Gastroesophageal sphincter (tissue), 4 donors: ENCODE results near the gene SLC51B. TPM values are rescaled to one million over a fixed set of nuclear protein-coding genes. Genes with fewer than 3 reads are reported as not detected.

ENCODE experiments used
- ATAC-seq: fragments of 150-250 bp; one replicate; pipeline ENCODE4 v1.9.1; 2016; ENCODE audit warnings: mild to moderate bottlenecking, moderate library complexity
- H3K27ac ChIP-seq, 4 donors: fragments of 200-600 bp; sonication (generic) in 3 of 4; 1 replicate in 3 of 4; 2 replicates in 1 of 4; pipeline ENCODE4 v1.5.1; 2016 to 2019
- H3K27me3 ChIP-seq: fragments of 200-600 bp; sonication (generic); one replicate; pipeline ENCODE4 v1.5.1; 2019
- H3K36me3 ChIP-seq, 2 donors: fragments of 200-600 bp; sonication (generic); one replicate each; pipeline ENCODE4 v1.5.1; 2019; ENCODE audit warnings: control low read depth in 1 of 2
- H3K4me1 ChIP-seq, 3 donors: fragments of 200-600 bp; sonication (generic); 1 replicate in 2 of 3; 2 replicates in 1 of 3; pipeline ENCODE4 v1.5.1; 2016 to 2019; ENCODE audit warnings: control low read depth in 2 of 3
- H3K4me3 ChIP-seq, 2 donors: fragments of 200-600 bp; sonication (generic); one replicate each; pipeline ENCODE4 v1.5.1; 2019; ENCODE audit warnings: mild to moderate bottlenecking in 1 of 2, moderate library complexity in 1 of 2
- H3K9me3 ChIP-seq, 3 donors: fragments of 200-600 bp; sonication (generic); one replicate each; pipeline ENCODE4 v1.5.1; 2017 to 2019; ENCODE audit warnings: control low read depth in 2 of 3
- CTCF ChIP-seq, 4 experiments: fragments of 200-600 bp in 2 of 4; fragments of 450-650 bp in 2 of 4; sonication (generic) in 1 of 4; IDR thresholded peaks; one replicate each; pipeline ENCODE4 v1.5.1; 2017 to 2019; ENCODE audit warnings: antibody characterized with exemption in 4 of 4, mild to moderate bottlenecking in 2 of 4, moderate library complexity in 2 of 4
- EP300 ChIP-seq: sonication (generic); formaldehyde crosslinking; IDR thresholded peaks from one replicate; pipeline ENCODE4 v1.6.1; 2017; ENCODE audit warnings: antibody characterized with exemption, mild to moderate bottlenecking
- POLR2A ChIP-seq, 2 donors: fragments of 450-650 bp; IDR thresholded peaks; one replicate each; pipeline ENCODE4 v1.6.1; 2017; ENCODE audit warnings: antibody characterized with exemption in 2 of 2, mild to moderate bottlenecking in 2 of 2, moderate library complexity in 1 of 2
- POLR2AphosphoS5 ChIP-seq: sonication (generic); formaldehyde crosslinking; IDR thresholded peaks from one replicate; pipeline ENCODE4 v1.6.1; 2017; ENCODE audit warnings: antibody characterized with exemption
- WGBS, 2 donors: methylation state at CpG; one replicate each; pipeline ENCODE4 v1.1.5; 2018; ENCODE audit warnings: low coverage in 1 of 2; 5-methylcytosine and 5-hydroxymethylcytosine counted together
- total RNA-seq, 4 donors: library from RNA; depleted of rRNA; stranded (reverse); fragments of >200 nt; gene quantifications; one replicate each; pipeline ENCODE4 v1.1.0, GENCODE V29; 2016

The SLC51B gene
- total RNA-seq, 4 donors from 2014 or later = not detected

DNA sequence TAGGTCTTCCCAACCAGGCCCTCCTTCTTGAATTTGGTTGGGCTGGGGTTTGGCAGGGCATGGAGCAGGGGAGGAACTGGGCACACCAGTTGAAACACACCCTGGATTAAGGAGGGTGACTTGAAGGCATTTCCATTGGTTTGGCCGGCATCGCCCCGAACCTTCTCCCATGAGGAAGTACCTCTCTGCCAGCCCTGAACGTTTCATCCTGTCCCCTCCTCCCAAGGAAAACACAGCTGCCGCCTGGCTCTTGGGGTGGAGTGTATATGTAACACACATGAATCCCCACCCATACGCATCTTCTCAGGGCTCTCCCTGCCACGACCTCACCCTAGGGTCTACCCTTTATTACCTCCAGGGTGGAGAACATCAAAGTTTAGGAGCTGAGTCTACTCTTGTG, 55.3 kb downstream of the SLC51B start:
- TF ChIP-seq POLR2AphosphoS5 (no peak), POLR2A (IDR thresholded peaks at IDR 0.05) (no peak), EP300 (no peak), CTCF (IDR thresholded peaks at IDR 0.05) (no peak)
- Histone ChIP-seq H3K4me1 (peaks cover 0 to 36% (median 7%) of the 10 kb centered on the region in 3 donors), H3K9me3 (no peaks in the 10 kb centered on the region), H3K36me3 (peaks cover 0 to 73% of the 10 kb centered on the region in 2 donors), H3K4me3 (no peak overlapping the region), H3K27ac (no peak overlapping the region), H3K27me3 (no peaks in the 10 kb centered on the region)
- 87 to 90% methylated on average over 6 to 7 of the region's 7 CpGs for WGBS, 2 donors
- ATAC-seq = no peak

DNA sequence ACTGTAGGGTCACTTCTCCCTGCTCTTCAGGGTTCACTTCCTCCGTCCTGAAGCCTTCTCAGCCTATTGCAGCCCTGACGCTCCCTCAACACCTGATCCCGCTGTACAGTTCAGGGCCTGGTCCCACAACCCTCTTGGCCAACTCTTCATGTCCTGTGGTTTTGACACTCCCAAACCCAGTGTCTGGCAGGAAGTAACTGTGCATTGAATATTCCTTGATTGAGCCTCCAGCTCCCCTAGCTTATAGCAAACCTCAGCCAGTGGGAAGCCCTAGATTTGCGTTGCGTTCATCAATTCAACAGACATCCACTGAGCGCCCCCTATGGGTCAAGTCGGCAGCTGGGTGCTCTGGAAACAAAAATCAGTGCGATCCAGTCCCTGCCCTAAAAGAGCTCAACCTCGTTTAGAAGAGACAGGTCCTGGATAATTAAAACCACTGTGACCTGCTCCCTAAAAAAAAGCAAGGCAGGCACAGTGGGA, 56.3 kb downstream of the SLC51B start:
- no peaks in the 10 kb centered on the region for H3K27me3 ChIP-seq
- H3K4me3 ChIP-seq = no peak overlapping the region
- H3K9me3 ChIP-seq = no peaks in the 10 kb centered on the region
- 44% methylated on average over 6 of the region's 9 CpGs; no CpG with 5 or more reads in 1 of the 2 donors for WGBS, 2 donors
- H3K36me3 ChIP-seq = peaks cover 0 to 83% of the 10 kb centered on the region in 2 donors
- peaks cover 0 to 26% (median 6%) of the 10 kb centered on the region in 3 donors for H3K4me1 ChIP-seq
- H3K27ac ChIP-seq = peak overlapping the region in 1 of 4 donors; percentile 27
- peak; percentile 62 for ATAC-seq
- TF ChIP-seq POLR2A (IDR thresholded peaks at IDR 0.05) (no peak), CTCF (IDR thresholded peaks at IDR 0.05) (peak in 3 of 4 experiments; percentile 83 to 92 (median 85))

- peaks cover 0 to 19% (median 6%) of the 10 kb centered on the region in 3 donors for H3K4me1 ChIP-seq
- TF ChIP-seq POLR2AphosphoS5 = no peak
- TF ChIP-seq EP300 = no peak
- no peak for TF ChIP-seq POLR2A (IDR thresholded peaks at IDR 0.05)
- no peaks in the 10 kb centered on the region for H3K27me3 ChIP-seq
- no peak overlapping the region for H3K27ac ChIP-seq
- no peaks in the 10 kb centered on the region for H3K9me3 ChIP-seq
- H3K4me3 ChIP-seq = no peak overlapping the region
- ATAC-seq = peak; percentile 19
- H3K36me3 ChIP-seq = peaks cover 0 to 84% of the 10 kb centered on the region in 2 donors
- WGBS, 2 donors = 11 to 54% methylated on average over 3 to 10 of the region's 75 CpGs
Measured at GRCh38 chr15:65101891-65102708, 56.9 kb downstream of the SLC51B start.

DNA sequence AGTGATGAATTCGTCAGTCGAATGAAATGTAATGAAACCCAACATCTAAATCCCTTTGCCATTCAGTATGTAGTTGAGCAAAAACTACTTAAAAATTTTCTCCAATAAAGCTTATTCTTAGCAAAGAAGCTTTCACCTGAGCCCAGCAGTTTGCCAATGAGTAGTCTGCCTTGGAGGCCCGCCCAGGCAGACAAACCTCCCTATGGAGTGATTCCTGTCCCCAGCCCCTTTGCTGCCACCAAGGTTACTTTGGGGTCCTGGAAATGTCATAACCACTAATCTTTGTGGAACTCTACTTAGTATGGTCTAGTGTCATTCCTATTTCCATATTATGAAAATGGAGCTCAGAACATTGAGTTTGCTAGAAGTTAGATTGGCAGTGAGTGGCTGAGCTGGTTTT, 57.7 kb downstream of the SLC51B start:
- Histone ChIP-seq H3K4me1 (peaks cover 0 to 18% (median 6%) of the 10 kb centered on the region in 3 donors), H3K9me3 (no peaks in the 10 kb centered on the region), H3K4me3 (no peak overlapping the region), H3K27ac (no peak overlapping the region), H3K27me3 (no peaks in the 10 kb centered on the region), H3K36me3 (peaks cover 0 to 83% of the 10 kb centered on the region in 2 donors)
- TF ChIP-seq POLR2AphosphoS5 (no peak), EP300 (no peak), POLR2A (IDR thresholded peaks at IDR 0.05) (no peak)
- WGBS, 2 donors = 87 to 91% methylated on average over 3 of the region's 3 CpGs
- no peak for ATAC-seq

Other genes with a start within 250 kb of the SLC51B start
- 1 to 10 TPM; 1.6 to 3.4 (median 2.3) TPM for gene PIF1, start 219.7 kb upstream of the SLC51B start, total RNA-seq
- gene PLEKHO2, start 203.5 kb upstream of the SLC51B start, total RNA-seq = 10 to 100 TPM; 27.1 to 47.9 (median 43.1) TPM
- gene ANKDD1A, start 133.5 kb upstream of the SLC51B start, total RNA-seq = 10 to 100 TPM in 2 of 4 donors, 1 to 10 TPM in 2; 4.6 to 15.6 (median 8.5) TPM
- 10 to 100 TPM; 79.1 to 94.9 (median 86.9) TPM for gene SPG21, start 55.5 kb upstream of the SLC51B start, total RNA-seq
- gene MTFMT, start 15.7 kb upstream of the SLC51B start, total RNA-seq = 10 to 100 TPM; 21.1 to 36.9 (median 29.4) TPM
- 100 to 1,000 TPM in 3 of 4 donors, 10 to 100 TPM in 1; 43.2 to 244 (median 179) TPM for gene RASL12, start 22.6 kb downstream of the SLC51B start, total RNA-seq
- gene KBTBD13, start 31.4 kb downstream of the SLC51B start, total RNA-seq = not detected
- gene UBAP1L, start 69.8 kb downstream of the SLC51B start, total RNA-seq = 1 to 10 TPM in 3 of 4 donors, under 1 TPM in 1; 0.12 to 7.5 (median 3.0) TPM
- 10 to 100 TPM; 26.4 to 70.7 (median 30.4) TPM for gene PDCD7, start 88.4 kb downstream of the SLC51B start, total RNA-seq
- 10 to 100 TPM; 40.1 to 68.8 (median 55.6) TPM for gene CLPX, start 140.0 kb downstream of the SLC51B start, total RNA-seq
- 100 to 1,000 TPM in 1 of 4 donors, 10 to 100 TPM in 3; 43.7 to 114 (median 74.5) TPM for gene CILP, start 166.1 kb downstream of the SLC51B start, total RNA-seq
- 10 to 100 TPM; 10.1 to 21.7 (median 14.1) TPM for gene PARP16, start 241.5 kb downstream of the SLC51B start, total RNA-seq